ENCODE measurements around the gene MRPL11. TPM values are rescaled to one million over a fixed set of nuclear protein-coding genes. Genes with fewer than 3 reads are reported as not detected.
A peak's percentile ranks its signal among the peaks of the same experiment; 100 is the strongest.

MRPL11 gene
- total and polyA plus RNA-seq, 2 of the 13 experiments (the other 11 are each of a cell fraction or from before 2014, with no cell fraction given) = 72.9 to 176 TPM

GRCh38 chr11:66421492-66422205 is 17.0 kb downstream of the MRPL11 start (continued):
- TF ChIP-seq BCLAF1 (IDR thresholded peaks at IDR 0.05) = no peak
- peak; percentile 100 for TF ChIP-seq KDM2A (CRISPR knock-in tag; IDR thresholded peaks at IDR 0.05; ENCODE audit: borderline replicate concordance, low read depth)
- peak; percentile 99 for TF ChIP-seq SETDB1 (CRISPR knock-in tag; IDR thresholded peaks at IDR 0.05; ENCODE audit: borderline replicate concordance)
- peak; percentile 100 for TF ChIP-seq ATF2 (CRISPR knock-in tag; IDR thresholded peaks at IDR 0.05)
- TF ChIP-seq ZNF513 (CRISPR knock-in tag; conservative IDR thresholded peaks at IDR 0.05) = no peak
- peak; percentile 100 for TF ChIP-seq KAT7 (CRISPR knock-in tag; IDR thresholded peaks at IDR 0.05; ENCODE audit: borderline replicate concordance)
- peak; percentile 100 for TF ChIP-seq MED1 (CRISPR knock-in tag; IDR thresholded peaks at IDR 0.05)
- TF ChIP-seq ZBTB7B (CRISPR knock-in tag; IDR thresholded peaks at IDR 0.05) = peak; percentile 100
- TF ChIP-seq SNAPC5 (CRISPR knock-in tag; IDR thresholded peaks at IDR 0.05; ENCODE audit: borderline replicate concordance) = peak; percentile 99
- TF ChIP-seq ELF4 (CRISPR knock-in tag; IDR thresholded peaks at IDR 0.05; ENCODE audit: borderline replicate concordance) = peak; percentile 100
- TF ChIP-seq CSRNP2 (CRISPR knock-in tag; conservative IDR thresholded peaks at IDR 0.05; ENCODE audit: low read depth) = peak; percentile 100
- peak; percentile 100 for TF ChIP-seq ZNF33B (CRISPR knock-in tag; IDR thresholded peaks at IDR 0.05)
- TF ChIP-seq POGZ (CRISPR knock-in tag; IDR thresholded peaks at IDR 0.05) = peak; percentile 99
- no peak for TF ChIP-seq ZNF597 (CRISPR knock-in tag; IDR thresholded peaks at IDR 0.05)
- peak; percentile 100 for TF ChIP-seq DR1 (CRISPR knock-in tag; IDR thresholded peaks at IDR 0.05)
- no peak for TF ChIP-seq CHD2 (IDR thresholded peaks at IDR 0.05; ENCODE audit: low read depth, low read length)
- TF ChIP-seq ZNF629 (CRISPR knock-in tag; conservative IDR thresholded peaks at IDR 0.05) = peak; percentile 98
- TF ChIP-seq PRPF4 (IDR thresholded peaks at IDR 0.05; ENCODE audit: low read depth, low read length, poor library complexity, severe bottlenecking) = peak; percentile 54
- peak; percentile 100 for TF ChIP-seq PITX1 (CRISPR knock-in tag; IDR thresholded peaks at IDR 0.05)
- peak; percentile 62 for TF ChIP-seq CCAR2 (optimal IDR thresholded peaks at IDR 0.05; ENCODE audit: low read depth, low read length)
- peak; percentile 92 for TF ChIP-seq ATF1 (CRISPR knock-in tag; IDR thresholded peaks at IDR 0.05)

Data from HepG2 (cell line).